ENCODE measurements around the gene RGMA.

RGMA gene

DNA sequence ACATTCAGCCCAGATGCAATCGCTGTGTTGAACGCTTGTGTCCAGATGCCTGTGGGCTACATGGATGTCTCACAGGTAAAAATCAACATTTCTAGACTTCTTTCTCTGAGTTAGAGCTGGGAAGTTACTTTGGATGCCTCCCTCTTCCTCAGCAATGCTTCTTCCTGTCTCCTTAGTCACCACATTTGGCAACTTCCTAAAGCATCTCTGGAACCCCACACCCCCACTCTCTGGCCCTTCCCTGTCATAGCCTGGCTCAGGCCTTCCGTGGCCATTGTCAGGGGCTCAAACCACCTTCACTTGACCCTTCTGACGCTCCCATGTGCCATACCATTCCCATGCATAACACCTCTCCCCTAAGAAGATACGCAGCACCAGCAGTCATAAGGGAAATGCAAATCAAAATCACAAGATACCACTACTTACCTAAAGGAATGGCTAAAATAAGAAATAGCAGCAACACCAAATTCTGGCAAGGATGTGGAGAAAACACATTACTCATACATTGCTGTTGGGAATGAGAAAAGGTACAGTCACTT, 21.6 kb upstream of the RGMA start:
- TF ChIP-seq, protein P1, sequence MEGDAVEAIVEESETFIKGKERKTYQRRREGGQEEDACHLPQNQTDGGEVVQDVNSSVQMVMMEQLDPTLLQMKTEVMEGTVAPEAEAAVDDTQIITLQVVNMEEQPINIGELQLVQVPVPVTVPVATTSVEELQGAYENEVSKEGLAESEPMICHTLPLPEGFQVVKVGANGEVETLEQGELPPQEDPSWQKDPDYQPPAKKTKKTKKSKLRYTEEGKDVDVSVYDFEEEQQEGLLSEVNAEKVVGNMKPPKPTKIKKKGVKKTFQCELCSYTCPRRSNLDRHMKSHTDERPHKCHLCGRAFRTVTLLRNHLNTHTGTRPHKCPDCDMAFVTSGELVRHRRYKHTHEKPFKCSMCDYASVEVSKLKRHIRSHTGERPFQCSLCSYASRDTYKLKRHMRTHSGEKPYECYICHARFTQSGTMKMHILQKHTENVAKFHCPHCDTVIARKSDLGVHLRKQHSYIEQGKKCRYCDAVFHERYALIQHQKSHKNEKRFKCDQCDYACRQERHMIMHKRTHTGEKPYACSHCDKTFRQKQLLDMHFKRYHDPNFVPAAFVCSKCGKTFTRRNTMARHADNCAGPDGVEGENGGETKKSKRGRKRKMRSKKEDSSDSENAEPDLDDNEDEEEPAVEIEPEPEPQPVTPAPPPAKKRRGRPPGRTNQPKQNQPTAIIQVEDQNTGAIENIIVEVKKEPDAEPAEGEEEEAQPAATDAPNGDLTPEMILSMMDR (conservative IDR thresholded peaks at IDR 0.05) = no peak
- TF ChIP-seq ZFX (IDR thresholded peaks at IDR 0.05) = no peak
- no peak overlapping the region for H3K27ac ChIP-seq

DNA sequence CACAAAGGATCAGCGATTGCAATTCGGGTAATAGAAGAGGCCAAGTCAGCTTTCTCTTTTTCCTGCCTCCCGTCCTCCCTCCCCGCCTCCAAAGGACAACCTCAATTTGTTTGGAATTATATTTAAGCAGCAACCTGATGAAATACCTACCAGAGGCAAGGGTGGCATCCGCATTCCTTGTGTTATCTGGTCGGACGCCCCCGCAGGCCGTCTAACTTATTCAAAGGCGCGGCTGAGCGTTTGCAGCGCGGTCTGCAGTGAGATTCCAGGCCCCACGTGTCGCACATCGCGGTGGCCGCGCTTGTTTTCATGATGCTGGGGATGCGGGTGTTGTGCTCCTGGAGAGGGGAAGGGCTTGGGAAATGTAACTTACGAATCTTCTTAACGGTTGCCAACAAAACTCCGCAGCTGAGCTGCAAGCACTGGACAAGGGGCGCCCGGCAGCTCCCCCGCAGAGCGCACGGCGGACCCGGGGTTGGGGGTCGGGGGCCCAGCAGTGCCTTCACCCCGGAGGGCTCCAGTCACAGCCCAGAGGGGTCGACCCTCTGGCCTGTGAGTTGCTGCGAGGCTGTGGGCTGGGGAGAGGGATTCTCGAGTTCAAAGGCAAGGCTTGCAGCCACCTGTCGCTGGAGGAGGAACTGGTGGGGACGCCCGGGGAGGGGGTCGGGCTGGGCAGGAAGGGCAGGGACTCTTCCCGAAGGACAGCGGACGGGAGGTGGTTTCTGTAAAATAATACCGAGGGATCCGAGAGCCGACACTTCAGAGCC, 20.5 kb upstream of the RGMA start:
- H3K27ac ChIP-seq = no peak overlapping the region
- TF ChIP-seq, protein P1 (conservative IDR thresholded peaks at IDR 0.05) = no peak
- TF ChIP-seq ZFX (IDR thresholded peaks at IDR 0.05) = no peak

DNA sequence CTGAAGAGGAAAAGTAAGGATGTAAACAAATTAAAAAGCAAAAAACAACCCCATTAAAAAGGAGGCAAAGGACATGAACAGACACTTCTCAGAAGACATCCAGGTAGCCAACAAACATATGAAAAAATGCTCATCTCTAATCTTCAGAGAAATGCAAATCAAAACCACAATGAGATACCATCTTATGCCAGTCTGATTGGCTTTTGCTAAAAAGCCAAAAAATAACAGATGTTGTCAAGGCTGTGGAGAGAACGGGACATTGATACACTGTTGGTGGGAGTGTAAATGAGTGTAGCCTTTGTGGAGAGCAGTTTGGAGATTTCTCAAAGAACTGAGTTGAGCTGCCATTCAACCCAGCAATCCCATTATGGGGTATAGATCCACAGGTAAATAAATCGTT, 18.6 kb upstream of the RGMA start:
- H3K27ac ChIP-seq = no peak overlapping the region
- TF ChIP-seq, protein P1 (conservative IDR thresholded peaks at IDR 0.05) = no peak
- TF ChIP-seq ZFX (IDR thresholded peaks at IDR 0.05) = no peak

DNA sequence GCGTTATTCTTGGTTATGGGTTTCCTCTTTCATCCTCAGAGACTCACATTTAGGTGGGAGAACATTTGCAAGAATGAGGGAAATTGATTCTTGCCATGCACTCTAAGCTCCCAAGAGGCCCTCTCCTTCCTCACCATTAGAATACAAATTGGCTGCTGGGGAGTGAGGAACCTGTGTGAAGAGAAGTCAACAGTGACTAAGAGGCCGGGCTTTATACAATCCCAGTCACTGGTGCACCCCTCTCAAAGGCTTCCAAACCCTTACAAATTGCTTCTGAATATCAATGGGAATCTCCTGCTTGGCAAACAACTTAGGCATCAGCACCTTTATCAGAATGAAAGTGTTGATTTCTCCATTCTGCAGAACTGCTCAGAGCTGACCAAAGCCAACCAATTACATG, 16.5 kb upstream of the RGMA start:
- no peak overlapping the region for H3K27ac ChIP-seq
- no peak for TF ChIP-seq ZFX (IDR thresholded peaks at IDR 0.05)
- TF ChIP-seq, protein P1 (conservative IDR thresholded peaks at IDR 0.05) = no peak

DNA sequence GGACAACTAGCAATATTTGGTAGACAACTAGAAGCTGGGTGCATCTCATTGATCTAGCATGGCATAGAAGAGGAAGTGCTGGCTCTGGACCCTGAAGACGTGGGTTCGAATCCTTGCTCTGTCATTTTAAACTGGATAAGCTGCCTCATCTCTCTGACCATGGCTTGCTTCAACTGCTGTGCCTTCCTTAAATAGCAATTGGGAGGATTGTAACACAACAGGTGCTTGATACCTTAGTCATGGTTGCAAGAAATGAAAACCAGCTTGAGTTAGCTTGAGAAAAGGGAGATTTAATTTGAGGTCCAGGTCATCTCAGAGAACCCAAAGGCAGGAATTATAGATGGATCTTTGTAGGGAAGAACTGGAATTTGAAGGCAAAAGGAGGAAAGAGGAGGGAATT, 14.8 kb upstream of the RGMA start:
- TF ChIP-seq, protein P1 (conservative IDR thresholded peaks at IDR 0.05) = no peak
- no peak for TF ChIP-seq ZFX (IDR thresholded peaks at IDR 0.05)
- no peak overlapping the region for H3K27ac ChIP-seq

DNA sequence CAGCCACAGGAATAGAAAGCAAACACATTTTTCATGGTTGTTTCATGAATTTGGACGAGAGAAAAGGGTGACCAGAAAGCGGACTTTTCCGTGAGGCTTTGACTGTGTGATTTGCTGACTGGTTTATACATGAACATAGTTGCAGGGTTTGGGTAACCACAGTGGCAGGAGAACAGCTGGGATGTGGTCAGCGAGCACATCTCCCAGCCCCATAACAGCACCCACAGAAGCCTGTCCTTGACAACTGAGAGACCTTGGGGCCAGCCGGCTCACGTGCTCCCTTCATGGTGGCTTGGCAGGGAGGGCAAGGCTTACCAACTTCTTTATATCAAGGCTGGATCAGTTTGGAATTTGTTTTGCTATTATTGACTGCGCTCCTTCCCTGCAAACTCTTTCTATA, 13.2 kb upstream of the RGMA start:
- H3K27ac ChIP-seq = no peak overlapping the region
- TF ChIP-seq ZFX (IDR thresholded peaks at IDR 0.05) = no peak
- TF ChIP-seq, protein P1 (conservative IDR thresholded peaks at IDR 0.05) = no peak

DNA sequence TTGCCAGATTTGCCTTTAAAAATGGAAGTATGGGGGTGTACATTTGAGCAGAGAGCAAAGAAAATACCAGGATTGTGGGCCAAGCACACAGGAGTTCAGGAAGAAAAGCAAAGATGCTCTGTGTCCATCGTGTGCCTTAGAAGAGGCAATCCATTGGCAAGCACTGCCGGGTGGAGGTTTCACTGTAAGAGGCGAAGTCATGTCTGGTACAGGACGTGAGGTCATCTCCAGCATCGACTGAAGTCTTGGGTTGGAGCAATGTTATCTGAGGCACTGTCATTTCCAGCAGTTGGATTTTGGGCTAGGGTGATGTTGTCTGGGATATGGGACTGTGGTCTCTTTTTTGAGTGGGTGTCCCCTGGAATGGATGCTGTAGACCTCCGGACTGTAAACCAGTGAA, 4.8 kb upstream of the RGMA start:
- TF ChIP-seq ZFX (IDR thresholded peaks at IDR 0.05) = no peak
- TF ChIP-seq, protein P1 (conservative IDR thresholded peaks at IDR 0.05) = no peak
- no peak overlapping the region for H3K27ac ChIP-seq

All from C4-2B (cell line).